ENCODE results near the gene CBARP.

DNA sequence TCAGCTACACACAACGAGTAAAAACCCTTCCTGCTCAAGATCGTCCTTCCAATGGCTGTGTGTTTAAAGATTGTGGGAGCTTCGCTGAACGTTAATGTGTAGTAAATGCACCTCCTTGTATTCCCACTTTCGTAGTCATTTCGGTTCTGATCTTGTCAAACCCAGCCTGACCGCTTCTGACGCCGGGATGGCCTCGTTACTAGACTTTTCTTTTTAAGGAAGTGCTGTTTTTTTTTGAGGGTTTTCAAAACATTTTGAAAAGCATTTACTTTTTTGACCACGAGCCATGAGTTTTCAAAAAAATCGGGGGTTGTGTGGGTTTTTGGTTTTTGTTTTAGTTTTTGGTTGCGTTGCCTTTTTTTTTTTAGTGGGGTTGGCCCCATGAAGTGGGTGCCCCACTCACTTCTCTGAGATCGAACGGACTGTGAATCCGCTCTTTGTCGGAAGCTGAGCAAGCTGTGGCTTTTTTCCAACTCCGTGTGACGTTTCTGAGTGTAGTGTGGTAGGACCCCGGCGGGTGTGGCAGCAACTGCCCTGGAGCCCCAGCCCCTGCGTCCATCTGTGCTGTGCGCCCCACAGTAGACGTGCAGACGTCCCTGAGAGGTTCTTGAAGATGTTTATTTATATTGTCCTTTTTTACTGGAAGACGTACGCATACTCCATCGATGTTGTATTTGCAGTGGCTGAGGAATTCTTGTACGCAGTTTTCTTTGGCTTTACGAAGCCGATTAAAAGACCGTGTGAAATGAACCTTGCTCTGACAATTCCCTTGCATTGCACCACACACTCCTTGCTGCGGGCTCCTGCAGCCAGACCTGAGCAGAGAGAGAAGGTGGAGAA is 34.8 kb upstream of the CBARP start:
- TF ChIP-seq, protein P1, sequence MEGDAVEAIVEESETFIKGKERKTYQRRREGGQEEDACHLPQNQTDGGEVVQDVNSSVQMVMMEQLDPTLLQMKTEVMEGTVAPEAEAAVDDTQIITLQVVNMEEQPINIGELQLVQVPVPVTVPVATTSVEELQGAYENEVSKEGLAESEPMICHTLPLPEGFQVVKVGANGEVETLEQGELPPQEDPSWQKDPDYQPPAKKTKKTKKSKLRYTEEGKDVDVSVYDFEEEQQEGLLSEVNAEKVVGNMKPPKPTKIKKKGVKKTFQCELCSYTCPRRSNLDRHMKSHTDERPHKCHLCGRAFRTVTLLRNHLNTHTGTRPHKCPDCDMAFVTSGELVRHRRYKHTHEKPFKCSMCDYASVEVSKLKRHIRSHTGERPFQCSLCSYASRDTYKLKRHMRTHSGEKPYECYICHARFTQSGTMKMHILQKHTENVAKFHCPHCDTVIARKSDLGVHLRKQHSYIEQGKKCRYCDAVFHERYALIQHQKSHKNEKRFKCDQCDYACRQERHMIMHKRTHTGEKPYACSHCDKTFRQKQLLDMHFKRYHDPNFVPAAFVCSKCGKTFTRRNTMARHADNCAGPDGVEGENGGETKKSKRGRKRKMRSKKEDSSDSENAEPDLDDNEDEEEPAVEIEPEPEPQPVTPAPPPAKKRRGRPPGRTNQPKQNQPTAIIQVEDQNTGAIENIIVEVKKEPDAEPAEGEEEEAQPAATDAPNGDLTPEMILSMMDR (IDR thresholded peaks at IDR 0.05) = no peak
- no peak for TF ChIP-seq POLR2A (IDR thresholded peaks at IDR 0.05)
